Ishikawa (cell line): ENCODE measurements around the gene TBXAS1.
A peak's percentile ranks its signal among the peaks of the same experiment; 100 is the strongest.

Source experiments
- CEBPB ChIP-seq: IDR thresholded peaks from 2 replicates; pipeline ENCODE4 v1.6.1; 2012
- CREB1 ChIP-seq: IDR thresholded peaks from 2 replicates; pipeline ENCODE4 v1.6.1; 2012; ENCODE audit warnings: low read depth
- EGR1 ChIP-seq: IDR thresholded peaks from 2 replicates; pipeline ENCODE4 v1.6.1; 2012
- EP300 ChIP-seq: IDR thresholded peaks from 2 replicates; pipeline ENCODE4 v1.6.1; 2012; ENCODE audit warnings: borderline replicate concordance
- FOXM1 ChIP-seq: IDR thresholded peaks from 2 replicates; pipeline ENCODE4 v1.6.1; 2012; ENCODE audit warnings: low read depth, borderline replicate concordance
- NFIC ChIP-seq: IDR thresholded peaks from 2 replicates; pipeline ENCODE4 v1.6.1; 2012
- RAD21 ChIP-seq: IDR thresholded peaks from 2 replicates; pipeline ENCODE4 v1.6.1; 2012; ENCODE audit warnings: low read depth
- TAF1 ChIP-seq: IDR thresholded peaks from 2 replicates; pipeline ENCODE4 v1.6.1; 2012; ENCODE audit warnings: low read depth, mild to moderate bottlenecking
- TCF12 ChIP-seq: IDR thresholded peaks from 2 replicates; pipeline ENCODE4 v1.6.1; 2012; ENCODE audit warnings: low read depth
- TEAD4 ChIP-seq: IDR thresholded peaks from 2 replicates; pipeline ENCODE4 v1.6.1; 2012
- YY1 ChIP-seq: IDR thresholded peaks from 2 replicates; pipeline ENCODE4 v1.6.1; 2012; ENCODE audit warnings: low read depth
- ZBTB7A ChIP-seq: IDR thresholded peaks from 2 replicates; pipeline ENCODE4 v1.6.1; 2012; ENCODE audit warnings: low read depth
- TF ChIP-seq, protein P1 (sequence below): IDR thresholded peaks from 2 replicates; pipeline ENCODE4 v1.6.1; 2012
- TF ChIP-seq, protein P2 (sequence below): IDR thresholded peaks from 2 replicates; pipeline ENCODE4 v1.6.1; 2012
- TF ChIP-seq, protein P3 (sequence below): IDR thresholded peaks from 2 replicates; pipeline ENCODE4 v1.6.1; 2012; ENCODE audit warnings: low read depth, mild to moderate bottlenecking

The TBXAS1 gene

DNA sequence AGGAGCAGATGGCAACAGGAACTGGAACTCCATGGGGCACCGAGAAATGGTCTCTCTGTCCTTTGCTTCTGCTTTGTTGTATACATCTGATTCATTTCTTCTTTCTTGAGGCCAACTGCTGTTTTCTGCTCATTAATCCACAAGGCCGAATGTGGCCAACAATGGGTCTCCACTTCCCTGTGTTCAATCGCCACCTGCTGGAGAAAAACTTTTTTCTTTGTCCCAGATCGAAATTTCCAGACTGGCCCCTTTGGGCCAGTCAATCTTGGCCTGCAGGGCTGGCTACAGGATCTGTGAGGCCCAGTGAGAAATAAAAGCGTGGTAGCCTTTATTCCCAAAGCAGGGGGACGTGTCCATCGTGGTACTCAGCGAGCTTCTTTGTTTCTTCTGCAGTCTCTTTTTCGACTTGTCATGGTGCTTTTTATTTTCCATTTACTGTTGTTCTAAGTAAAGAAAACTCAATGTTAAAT is 174.9 kb downstream of the TBXAS1 start:
- TF ChIP-seq CEBPB (no peak), RAD21 (peak; percentile 73)

DNA sequence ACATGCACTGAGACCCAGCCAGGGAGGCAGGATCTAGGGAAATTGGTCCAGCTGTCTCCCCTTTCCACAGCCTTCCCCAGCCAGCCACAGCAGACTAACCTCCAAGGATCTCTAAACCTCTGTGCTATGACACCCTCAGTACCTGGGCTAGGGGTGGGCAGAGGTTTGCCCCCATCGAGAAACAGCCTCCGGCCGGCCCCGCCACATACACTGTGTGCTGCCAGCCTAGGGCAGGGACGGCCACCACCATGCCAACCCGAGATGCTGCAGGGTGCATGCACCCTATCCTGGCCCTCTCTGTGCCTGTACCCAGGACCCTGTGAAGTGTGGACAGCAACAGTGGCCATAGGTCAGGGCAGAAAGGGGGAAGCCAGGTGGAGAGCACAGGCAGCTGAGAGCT is 175.6 kb downstream of the TBXAS1 start:
- TF ChIP-seq, protein P1, sequence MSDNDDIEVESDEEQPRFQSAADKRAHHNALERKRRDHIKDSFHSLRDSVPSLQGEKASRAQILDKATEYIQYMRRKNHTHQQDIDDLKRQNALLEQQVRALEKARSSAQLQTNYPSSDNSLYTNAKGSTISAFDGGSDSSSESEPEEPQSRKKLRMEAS = no peak
- no peak for TF ChIP-seq TEAD4
- no peak for TF ChIP-seq YY1
- TF ChIP-seq EGR1 = no peak
- no peak for TF ChIP-seq CEBPB
- no peak for TF ChIP-seq CREB1
- TF ChIP-seq EP300 = no peak

DNA sequence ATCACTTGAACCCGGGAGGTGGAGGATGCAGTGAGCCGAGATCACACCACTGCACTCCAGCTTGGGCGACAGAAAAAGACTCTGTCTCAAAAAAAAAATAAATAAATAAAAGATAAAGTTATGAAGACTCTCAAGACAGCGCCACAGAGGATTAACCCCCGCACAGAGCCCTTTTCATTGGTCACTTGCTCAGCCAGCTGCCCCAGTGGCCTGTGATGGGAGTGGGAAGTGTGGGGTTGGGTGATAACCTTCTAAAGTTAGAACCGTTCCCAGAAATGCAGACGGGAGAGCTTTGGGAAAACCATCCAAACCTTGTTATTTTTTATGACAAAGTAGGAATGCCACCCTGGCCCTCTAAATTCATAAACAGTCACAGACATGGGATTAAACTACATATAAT is 176.3 kb downstream of the TBXAS1 start:
- TF ChIP-seq ZBTB7A = no peak
- no peak for TF ChIP-seq NFIC
- no peak for TF ChIP-seq EGR1
- TF ChIP-seq RAD21 = no peak
- TF ChIP-seq FOXM1 = no peak
- TF ChIP-seq CEBPB = no peak
- no peak for TF ChIP-seq TAF1
- TF ChIP-seq YY1 = no peak
- TF ChIP-seq EP300 = no peak
- TF ChIP-seq, protein P2, sequence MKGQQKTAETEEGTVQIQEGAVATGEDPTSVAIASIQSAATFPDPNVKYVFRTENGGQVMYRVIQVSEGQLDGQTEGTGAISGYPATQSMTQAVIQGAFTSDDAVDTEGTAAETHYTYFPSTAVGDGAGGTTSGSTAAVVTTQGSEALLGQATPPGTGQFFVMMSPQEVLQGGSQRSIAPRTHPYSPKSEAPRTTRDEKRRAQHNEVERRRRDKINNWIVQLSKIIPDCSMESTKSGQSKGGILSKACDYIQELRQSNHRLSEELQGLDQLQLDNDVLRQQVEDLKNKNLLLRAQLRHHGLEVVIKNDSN = no peak
- TF ChIP-seq TCF12 = no peak
- no peak for TF ChIP-seq CREB1

DNA sequence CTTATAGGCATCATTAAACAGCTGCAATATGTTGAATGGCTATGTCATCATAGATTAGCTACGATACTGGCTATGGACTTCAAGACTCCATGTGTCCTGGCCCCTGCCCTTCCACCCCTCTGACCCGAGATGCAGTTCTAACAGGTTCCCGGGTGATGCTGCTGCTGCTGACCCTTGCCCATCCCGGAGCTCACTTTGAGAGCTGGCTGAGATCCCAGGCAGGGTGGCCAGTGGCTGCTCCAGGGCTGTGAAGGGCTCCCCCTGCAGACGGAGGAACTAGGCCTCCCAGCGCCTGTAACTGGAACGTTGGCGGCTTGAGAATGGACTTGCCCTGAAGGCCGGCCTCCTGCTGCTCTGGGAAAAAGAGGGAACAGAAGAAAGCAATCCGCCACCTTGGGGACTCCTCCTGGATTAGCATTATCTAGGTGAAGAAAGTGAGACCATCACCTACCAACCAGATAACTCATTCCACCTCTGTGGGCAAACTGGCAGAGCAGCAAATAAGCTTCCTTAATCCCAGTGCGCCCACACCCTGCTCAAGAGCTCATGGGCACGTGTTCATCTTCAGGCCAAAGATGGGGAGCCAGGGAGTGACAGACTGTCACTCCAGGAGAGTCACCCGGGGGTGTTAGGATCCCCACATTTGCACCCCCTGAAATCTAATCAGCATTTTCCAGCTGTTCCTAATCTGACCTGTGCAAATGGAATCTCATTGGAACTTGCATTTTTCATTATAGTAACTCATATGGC is 176.9 kb downstream of the TBXAS1 start:
- peak; percentile 43; the same call in 1 of the 2 replicates for TF ChIP-seq RAD21
- TF ChIP-seq FOXM1 = no peak
- no peak for TF ChIP-seq TAF1
- TF ChIP-seq ZBTB7A = no peak
- TF ChIP-seq YY1 = no peak
- TF ChIP-seq, protein P2 = no peak
- TF ChIP-seq, protein P3, sequence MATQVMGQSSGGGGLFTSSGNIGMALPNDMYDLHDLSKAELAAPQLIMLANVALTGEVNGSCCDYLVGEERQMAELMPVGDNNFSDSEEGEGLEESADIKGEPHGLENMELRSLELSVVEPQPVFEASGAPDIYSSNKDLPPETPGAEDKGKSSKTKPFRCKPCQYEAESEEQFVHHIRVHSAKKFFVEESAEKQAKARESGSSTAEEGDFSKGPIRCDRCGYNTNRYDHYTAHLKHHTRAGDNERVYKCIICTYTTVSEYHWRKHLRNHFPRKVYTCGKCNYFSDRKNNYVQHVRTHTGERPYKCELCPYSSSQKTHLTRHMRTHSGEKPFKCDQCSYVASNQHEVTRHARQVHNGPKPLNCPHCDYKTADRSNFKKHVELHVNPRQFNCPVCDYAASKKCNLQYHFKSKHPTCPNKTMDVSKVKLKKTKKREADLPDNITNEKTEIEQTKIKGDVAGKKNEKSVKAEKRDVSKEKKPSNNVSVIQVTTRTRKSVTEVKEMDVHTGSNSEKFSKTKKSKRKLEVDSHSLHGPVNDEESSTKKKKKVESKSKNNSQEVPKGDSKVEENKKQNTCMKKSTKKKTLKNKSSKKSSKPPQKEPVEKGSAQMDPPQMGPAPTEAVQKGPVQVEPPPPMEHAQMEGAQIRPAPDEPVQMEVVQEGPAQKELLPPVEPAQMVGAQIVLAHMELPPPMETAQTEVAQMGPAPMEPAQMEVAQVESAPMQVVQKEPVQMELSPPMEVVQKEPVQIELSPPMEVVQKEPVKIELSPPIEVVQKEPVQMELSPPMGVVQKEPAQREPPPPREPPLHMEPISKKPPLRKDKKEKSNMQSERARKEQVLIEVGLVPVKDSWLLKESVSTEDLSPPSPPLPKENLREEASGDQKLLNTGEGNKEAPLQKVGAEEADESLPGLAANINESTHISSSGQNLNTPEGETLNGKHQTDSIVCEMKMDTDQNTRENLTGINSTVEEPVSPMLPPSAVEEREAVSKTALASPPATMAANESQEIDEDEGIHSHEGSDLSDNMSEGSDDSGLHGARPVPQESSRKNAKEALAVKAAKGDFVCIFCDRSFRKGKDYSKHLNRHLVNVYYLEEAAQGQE = no peak
- no peak for TF ChIP-seq CEBPB
- TF ChIP-seq, protein P1 = no peak

DNA sequence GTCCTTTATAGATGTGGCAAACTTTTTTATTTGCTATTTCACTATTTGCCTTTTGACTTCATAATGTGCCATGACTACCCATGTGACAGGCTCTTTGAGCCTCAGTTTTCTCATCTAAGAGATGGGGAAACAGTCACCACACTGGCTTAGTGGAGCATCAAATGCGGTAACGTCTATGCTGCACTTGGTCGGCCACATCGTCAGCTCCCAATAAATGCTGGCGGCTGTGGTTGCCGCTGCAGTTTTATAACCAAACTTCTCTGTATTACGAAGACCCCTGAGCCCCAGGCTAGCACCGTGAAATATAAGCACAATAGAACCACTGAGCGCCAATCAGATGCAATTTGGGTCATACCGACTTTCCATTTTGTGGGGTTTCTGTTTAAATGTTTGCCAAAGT is 177.5 kb downstream of the TBXAS1 start:
- TF ChIP-seq TEAD4 = no peak
- TF ChIP-seq, protein P2 = no peak
- no peak for TF ChIP-seq FOXM1
- no peak for TF ChIP-seq ZBTB7A
- TF ChIP-seq CREB1 = no peak
- TF ChIP-seq TAF1 = no peak
- TF ChIP-seq, protein P3 = no peak

DNA sequence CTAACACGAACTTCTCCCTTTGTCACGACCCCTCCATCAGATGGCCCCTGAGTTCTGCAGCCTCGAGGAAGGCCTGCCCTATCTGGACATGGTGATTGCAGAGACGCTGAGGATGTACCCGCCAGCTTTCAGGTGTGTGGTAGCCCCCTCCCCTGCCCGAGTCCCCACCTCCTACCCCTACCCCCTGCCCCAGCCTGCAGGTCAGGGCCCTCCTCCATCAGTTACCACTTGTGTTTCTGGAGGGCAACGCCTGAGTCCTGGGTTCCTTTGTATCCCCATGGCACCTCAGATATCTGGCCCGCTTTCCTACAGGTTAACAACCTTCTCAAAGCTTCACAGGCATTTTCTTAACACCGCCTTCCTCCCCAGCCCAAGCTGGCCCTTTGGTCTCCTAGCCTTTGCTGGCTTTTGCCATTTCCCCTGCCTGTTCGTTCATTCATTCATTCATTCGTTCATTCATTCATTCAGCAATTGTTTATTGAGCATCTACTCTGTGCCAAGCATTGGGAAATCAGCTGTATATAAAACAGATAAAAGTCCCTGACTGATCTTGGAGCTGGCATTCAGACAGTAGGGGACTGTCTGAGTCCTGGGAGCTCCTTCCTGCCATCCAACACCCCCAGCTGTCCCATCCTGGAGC is 178.1 kb downstream of the TBXAS1 start:
- TF ChIP-seq CREB1 = no peak
- TF ChIP-seq YY1 = no peak
- TF ChIP-seq TCF12 = no peak
- TF ChIP-seq EGR1 = no peak
- no peak for TF ChIP-seq EP300
- TF ChIP-seq TEAD4 = no peak
- TF ChIP-seq FOXM1 = no peak
- TF ChIP-seq TAF1 = no peak
- TF ChIP-seq RAD21 = no peak
- TF ChIP-seq, protein P1 = no peak
